Measurements from ENCODE around the gene HELLS.
"Not testable (repeated sequence)": the region's sequence is repeated elsewhere in the genome, so short reads cannot be mapped to it uniquely, and the experiment has no call there.

DNA sequence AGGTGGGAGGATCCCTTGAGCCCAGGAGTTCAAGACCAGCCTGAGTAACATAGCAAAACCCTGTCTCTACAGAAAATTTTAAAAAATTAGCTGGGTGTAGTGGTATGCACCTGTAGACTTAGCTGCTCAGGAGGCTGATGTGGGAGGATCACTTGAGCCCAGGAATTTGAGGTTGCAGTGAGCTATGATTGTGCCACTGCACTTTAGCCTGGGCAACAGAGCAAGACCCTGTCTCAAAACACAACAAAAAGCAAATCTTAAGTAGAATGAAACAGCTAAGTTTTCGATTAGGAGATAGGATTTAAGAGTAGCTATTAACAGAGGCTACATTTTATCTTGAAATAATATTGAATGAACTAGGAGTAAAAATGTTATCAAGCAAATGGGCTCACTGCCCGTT is 3.3 kb upstream of the HELLS start:
- TF ChIP-seq, protein P1, sequence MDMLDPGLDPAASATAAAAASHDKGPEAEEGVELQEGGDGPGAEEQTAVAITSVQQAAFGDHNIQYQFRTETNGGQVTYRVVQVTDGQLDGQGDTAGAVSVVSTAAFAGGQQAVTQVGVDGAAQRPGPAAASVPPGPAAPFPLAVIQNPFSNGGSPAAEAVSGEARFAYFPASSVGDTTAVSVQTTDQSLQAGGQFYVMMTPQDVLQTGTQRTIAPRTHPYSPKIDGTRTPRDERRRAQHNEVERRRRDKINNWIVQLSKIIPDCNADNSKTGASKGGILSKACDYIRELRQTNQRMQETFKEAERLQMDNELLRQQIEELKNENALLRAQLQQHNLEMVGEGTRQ (IDR thresholded peaks at IDR 0.05; ENCODE audit: low read depth, low read length): not testable (repeated sequence)
- TF ChIP-seq RFX5, POLR2A, SMC3 (IDR thresholded peaks at IDR 0.05; ENCODE audit: low read depth, low read length): not testable (repeated sequence)
- TF ChIP-seq, protein P2, sequence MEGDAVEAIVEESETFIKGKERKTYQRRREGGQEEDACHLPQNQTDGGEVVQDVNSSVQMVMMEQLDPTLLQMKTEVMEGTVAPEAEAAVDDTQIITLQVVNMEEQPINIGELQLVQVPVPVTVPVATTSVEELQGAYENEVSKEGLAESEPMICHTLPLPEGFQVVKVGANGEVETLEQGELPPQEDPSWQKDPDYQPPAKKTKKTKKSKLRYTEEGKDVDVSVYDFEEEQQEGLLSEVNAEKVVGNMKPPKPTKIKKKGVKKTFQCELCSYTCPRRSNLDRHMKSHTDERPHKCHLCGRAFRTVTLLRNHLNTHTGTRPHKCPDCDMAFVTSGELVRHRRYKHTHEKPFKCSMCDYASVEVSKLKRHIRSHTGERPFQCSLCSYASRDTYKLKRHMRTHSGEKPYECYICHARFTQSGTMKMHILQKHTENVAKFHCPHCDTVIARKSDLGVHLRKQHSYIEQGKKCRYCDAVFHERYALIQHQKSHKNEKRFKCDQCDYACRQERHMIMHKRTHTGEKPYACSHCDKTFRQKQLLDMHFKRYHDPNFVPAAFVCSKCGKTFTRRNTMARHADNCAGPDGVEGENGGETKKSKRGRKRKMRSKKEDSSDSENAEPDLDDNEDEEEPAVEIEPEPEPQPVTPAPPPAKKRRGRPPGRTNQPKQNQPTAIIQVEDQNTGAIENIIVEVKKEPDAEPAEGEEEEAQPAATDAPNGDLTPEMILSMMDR (conservative IDR thresholded peaks at IDR 0.05; ENCODE audit: low read depth, low read length): not testable (repeated sequence)

Measured in IMR-90 (cell line).